Stimulated activated CD8-positive, alpha-beta memory T cell treated with anti-CD3 and anti-CD28 coated beads, Interleukin-12 subunit alpha, Interleukin-12 subunit beta, amount 100 ng/mL, for 4 hours (primary cell): ENCODE results near the gene PLA2G2D.

Experiments used
- DNase-seq: peaks from one replicate; pipeline ENCODE4 v3.0.0-alpha.2; 2020; ENCODE audit warnings: low read depth

PLA2G2D gene

GRCh38 chr1:20086800-20087199 is 32.5 kb downstream of the PLA2G2D start:
- DNase-seq, result no peak

- no peak for DNase-seq
Observed at GRCh38 chr1:20083178-20083944, 36.0 kb downstream of the PLA2G2D start.

GRCh38 chr1:20082772-20083171 is 36.6 kb downstream of the PLA2G2D start:
- DNase-seq, result no peak

- no peak for DNase-seq
Observed at GRCh38 chr1:20081353-20081810, 38.0 kb downstream of the PLA2G2D start.

GRCh38 chr1:20080441-20081352 is 38.6 kb downstream of the PLA2G2D start:
- no peak for DNase-seq

GRCh38 chr1:20079661-20080305 is 39.6 kb downstream of the PLA2G2D start:
- DNase-seq, result no peak

GRCh38 chr1:20078711-20079110 is 40.6 kb downstream of the PLA2G2D start:
- no peak for DNase-seq

GRCh38 chr1:20078171-20078651 is 41.1 kb downstream of the PLA2G2D start:
- DNase-seq, result no peak

- DNase-seq, result no peak
Observed at GRCh38 chr1:20076710-20077461, 42.5 kb downstream of the PLA2G2D start.

- DNase-seq, result no peak
Observed at GRCh38 chr1:20076223-20076622, 43.1 kb downstream of the PLA2G2D start.

GRCh38 chr1:20075345-20075744 is 44.0 kb downstream of the PLA2G2D start:
- no peak for DNase-seq

GRCh38 chr1:20074725-20075171 is 44.6 kb downstream of the PLA2G2D start:
- no peak for DNase-seq

- DNase-seq, result no peak
Observed at GRCh38 chr1:20074055-20074724, 45.1 kb downstream of the PLA2G2D start.

GRCh38 chr1:20073256-20073655 is 46.1 kb downstream of the PLA2G2D start:
- DNase-seq, result no peak

GRCh38 chr1:20072771-20073170 is 46.6 kb downstream of the PLA2G2D start:
- no peak for DNase-seq

- DNase-seq, result no peak
Observed at GRCh38 chr1:20071416-20071815, 47.9 kb downstream of the PLA2G2D start.

GRCh38 chr1:20070357-20070756 is 49.0 kb downstream of the PLA2G2D start:
- DNase-seq, result no peak

GRCh38 chr1:20069874-20070273 is 49.5 kb downstream of the PLA2G2D start, which contains the start of gene PLA2G5:
Gene PLA2G5, plus strand, starts transcription at chr1:20070194. Its CDS starts 14,637 bp downstream, at chr1:20084831.
- DNase-seq, result no peak

- no peak for DNase-seq
Observed at GRCh38 chr1:20068722-20069121, 50.6 kb downstream of the PLA2G2D start.

- DNase-seq, result no peak
Observed at GRCh38 chr1:20063861-20064292, 55.5 kb downstream of the PLA2G2D start.
